Bone marrow (tissue), 2 donors: ENCODE data around the gene TNS3.
"Not testable (repeated sequence)": the region's sequence is repeated elsewhere in the genome, so short reads cannot be mapped to it uniquely, and the experiment has no call there.

Source experiments
- DNase-seq, 2 donors: peaks; one replicate each; lab custom pipeline; 2025; lab: John Stamatoyannopoulos, UW

Gene TNS3

GRCh38 chr7:47602272-47603004, 20.5 kb upstream of the TNS3 start:
- DNase-seq: no peak

DNA sequence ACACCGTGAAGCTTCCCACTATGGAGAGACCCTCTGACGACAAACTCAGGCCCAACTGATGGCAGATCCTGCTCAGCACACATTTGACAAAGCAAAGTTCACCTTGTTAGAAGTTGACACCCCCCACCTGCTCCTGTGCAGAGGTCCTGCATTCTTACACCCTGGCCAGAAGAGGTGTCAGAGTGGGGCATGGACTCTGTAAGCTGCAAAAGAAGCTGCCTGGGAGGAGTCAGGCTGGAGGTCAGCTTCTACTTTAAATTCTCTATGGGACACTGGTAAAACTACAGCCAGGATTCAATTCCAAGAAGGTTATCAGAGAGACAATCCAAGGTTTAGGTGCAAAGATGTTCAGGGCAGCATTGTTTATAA, 20.0 kb upstream of the TNS3 start:
- DNase-seq: no peak

DNA sequence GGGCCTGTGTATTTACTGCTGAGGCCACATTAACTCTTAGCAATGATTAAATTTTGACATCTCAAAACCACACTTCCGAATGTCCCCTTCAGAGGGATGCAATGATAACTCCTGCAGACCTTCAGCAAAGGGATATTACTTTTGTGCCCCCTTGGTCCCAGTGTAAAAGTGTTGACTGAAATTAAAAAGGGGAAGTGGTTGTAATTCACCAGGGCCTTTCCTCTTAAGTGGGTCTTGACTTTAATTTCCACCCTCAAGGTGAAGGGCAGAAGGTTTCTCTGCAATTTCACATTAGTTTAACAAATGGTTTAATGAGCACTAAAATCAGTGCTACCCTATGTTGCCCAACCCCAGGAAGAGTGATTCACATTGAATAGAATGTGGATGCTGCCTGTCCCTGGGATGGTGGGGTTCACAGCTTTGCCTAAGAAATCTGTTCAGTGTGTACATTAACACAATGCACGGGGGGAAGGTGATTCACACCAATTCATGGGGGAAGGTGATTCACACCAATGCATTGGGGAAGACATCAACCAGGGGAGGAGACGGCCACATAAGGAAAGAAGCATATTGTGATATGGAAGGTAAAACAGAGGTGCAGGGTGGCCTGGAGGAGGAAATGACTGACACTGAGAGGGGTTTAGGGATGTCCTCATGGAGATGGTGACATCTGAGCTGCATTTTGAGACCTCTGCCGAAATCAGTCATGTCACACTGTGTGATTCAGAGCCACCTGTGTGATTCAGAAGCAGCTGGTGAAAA, 19.4 kb upstream of the TNS3 start:
- DNase-seq: peak in 1 of 2 donors; percentile 52

GRCh38 chr7:47600199-47601118, 18.5 kb upstream of the TNS3 start:
- DNase-seq: no peak

- DNase-seq: no peak
These were observed 15.5 kb upstream of the TNS3 start for GRCh38 chr7:47597379-47597778.

DNA sequence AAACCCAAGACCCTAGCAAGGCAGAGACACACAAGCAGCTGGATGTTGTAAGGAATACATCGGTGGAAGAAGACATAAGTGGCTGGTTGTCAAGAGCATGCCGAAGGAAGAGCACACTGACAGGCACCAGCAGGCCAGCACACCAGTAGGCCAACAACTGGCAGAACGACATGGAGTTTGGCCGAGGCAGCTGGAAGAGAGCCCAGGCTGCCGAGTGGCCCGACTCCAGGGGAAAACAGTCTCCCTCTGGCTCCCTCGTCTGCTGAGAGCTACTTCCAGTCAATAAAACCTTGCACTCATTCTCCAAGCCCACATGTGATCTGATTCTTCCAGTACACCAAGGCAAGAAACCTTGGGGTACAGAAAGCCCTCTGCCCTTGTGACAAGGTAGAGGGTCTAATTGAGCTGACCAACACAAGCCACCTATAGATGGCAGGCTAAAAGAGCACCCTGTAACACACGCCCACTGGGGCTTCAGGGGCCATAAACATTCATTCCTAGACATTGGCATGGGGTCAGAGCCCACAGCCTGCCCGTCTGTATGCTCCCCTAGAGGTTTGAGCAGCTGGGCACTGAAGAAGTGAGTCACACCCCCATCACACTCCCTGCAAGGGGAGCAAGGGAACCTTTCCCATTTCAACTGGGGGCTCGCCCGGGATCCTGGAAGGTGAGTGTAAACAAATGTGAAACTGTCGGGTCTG, 14.7 kb upstream of the TNS3 start:
- no peak for DNase-seq

DNA sequence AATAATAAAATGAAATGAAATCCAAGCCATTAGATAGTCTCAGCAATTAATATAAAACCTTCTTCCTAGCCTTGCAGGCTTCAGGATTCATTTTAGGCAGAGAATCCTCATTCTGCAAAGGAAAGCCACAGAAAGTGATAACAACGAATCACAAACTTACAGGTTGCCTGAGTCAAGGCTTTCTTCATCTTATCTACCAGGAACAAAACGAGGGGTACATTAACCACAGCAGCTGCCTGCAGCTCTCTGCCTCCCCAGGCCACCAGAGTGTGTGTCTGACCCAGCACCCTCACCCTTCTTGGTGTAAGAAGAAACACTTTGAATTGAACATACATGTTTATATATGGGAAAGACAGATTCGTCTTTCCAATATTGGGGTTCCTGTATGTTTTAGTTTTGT, 12.5 kb upstream of the TNS3 start:
- DNase-seq: no peak

GRCh38 chr7:47591655-47592572, 10.0 kb upstream of the TNS3 start:
- DNase-seq: no peak

- no peak for DNase-seq
These were observed 9.3 kb upstream of the TNS3 start for GRCh38 chr7:47591089-47591654.

DNA sequence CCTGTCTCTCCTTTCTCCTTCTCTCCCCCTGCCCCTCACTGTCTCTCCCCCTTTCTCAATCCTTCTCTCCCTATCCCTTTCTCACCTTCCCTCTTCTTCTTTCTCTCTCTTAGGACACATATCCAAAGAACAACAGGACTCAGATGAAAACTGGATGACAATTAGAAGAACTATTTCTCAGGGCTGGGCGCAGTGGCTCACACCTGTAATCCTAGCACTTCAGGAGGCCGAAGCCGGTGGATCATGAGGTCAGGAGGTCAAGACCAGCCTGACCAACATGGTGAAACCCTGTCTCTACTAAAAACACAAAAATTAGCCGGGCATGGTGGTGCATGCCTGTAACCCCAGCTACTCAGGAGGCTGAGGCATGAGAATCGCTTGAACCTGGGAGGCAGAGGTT, 8.3 kb upstream of the TNS3 start:
- not testable (repeated sequence) for DNase-seq

GRCh38 chr7:47588704-47589225, 6.9 kb upstream of the TNS3 start:
- no peak for DNase-seq

DNA sequence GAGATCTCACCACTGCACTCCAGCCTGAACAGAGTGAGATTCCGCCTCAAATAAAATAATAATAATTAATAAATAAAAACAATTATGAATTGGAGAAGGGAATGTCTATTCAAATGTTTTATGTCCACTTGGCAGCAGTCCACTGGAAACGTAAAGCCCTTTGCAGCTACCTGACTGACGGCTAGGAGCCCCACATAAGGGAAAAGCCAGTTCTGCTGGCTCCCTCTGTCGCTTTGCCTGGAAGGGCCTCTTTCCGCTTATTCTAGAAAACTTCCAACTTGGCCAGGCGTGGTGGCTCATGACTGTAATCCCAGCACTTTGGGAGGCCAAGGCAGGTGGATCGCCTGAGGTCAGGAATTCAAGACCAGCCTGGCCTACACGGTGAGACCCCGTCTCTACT, 6.1 kb upstream of the TNS3 start:
- DNase-seq: no peak

- no peak for DNase-seq
These were observed 5.4 kb upstream of the TNS3 start for GRCh38 chr7:47587351-47587750.

DNA sequence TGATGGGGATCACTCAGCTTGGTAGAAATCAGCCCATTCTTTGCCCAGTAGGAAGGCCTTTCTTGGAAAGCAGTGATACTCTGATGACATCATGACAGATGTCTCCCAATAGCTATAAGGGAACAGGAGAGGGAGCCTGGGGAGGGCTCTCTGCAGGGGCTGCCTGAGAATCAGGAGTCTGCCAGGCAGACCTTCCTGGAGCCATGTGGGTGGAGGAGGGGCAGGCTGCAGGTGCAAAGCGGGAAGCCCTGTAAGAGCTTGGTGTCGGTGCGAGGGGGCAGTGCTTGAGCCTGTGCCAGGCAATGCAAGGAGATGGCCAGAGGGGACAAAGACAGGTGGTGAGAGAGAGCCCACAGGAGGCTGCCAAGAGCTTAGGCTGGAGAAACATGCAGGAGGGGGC, 5.0 kb upstream of the TNS3 start:
- DNase-seq: no peak

DNA sequence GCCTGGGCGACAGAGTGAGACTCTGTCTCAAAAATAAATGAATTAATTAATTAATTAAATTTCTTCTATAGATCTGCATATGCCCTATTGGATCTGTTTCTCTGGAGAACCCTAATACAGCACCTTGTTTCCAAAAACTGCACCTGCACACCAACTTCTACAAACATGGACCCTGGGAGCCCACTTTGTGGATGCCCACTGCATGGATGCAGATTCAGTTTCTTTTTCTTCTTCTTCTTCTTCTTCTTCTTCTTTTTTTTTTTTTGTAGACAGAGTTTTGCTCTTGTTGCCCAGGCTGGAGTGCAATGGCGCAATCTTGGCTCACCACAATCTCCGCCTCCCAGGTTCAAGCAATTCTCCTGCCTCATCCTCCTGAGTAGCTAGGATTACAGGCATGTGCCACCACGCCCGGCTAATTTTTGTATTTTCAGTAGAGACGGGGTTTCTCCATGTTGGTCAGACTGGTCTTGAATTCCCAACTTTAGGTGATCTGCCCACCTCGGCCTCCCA, 4.3 kb upstream of the TNS3 start:
- DNase-seq: not testable (repeated sequence)

GRCh38 chr7:47584536-47584895, 2.6 kb upstream of the TNS3 start:
- DNase-seq: peak in 1 of 2 donors; percentile 23

DNA sequence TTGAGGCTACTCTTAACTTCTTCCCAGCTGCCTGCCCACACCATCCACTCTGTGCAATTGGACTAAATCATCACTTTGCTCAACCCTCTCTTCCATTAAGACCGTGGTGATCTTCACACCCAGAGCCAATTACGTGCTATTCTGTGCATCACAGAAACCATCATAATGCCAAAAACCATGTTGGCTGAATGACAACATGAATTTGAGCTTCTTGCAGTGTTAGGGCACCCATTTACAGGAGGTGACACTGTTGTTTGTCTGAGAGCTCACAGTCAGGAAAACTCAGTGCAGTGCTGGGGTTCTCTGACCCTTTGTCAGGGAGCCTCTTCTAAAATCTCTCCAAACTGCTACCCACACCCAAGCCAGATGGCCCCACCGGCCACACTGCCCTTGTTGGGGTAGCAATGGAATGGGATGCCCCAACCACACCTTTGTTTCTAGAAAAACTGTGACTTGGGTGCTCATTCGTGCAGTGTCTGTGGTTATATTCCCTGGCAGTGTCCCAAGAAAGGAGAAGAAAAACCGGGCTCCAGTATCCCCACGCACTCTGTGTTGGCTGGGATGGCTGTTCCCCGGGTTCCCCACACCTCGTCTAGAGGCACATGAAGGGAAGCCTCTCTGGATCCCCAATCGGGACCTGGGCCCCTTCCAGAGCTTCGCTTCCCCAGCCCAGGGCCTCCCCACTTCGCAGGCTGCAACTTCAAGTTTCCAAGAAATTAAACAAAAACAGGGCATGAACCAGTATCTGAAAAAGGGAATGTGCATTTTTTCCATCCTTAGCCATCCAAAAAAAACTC, 2.0 kb upstream of the TNS3 start:
- DNase-seq: no peak

DNA sequence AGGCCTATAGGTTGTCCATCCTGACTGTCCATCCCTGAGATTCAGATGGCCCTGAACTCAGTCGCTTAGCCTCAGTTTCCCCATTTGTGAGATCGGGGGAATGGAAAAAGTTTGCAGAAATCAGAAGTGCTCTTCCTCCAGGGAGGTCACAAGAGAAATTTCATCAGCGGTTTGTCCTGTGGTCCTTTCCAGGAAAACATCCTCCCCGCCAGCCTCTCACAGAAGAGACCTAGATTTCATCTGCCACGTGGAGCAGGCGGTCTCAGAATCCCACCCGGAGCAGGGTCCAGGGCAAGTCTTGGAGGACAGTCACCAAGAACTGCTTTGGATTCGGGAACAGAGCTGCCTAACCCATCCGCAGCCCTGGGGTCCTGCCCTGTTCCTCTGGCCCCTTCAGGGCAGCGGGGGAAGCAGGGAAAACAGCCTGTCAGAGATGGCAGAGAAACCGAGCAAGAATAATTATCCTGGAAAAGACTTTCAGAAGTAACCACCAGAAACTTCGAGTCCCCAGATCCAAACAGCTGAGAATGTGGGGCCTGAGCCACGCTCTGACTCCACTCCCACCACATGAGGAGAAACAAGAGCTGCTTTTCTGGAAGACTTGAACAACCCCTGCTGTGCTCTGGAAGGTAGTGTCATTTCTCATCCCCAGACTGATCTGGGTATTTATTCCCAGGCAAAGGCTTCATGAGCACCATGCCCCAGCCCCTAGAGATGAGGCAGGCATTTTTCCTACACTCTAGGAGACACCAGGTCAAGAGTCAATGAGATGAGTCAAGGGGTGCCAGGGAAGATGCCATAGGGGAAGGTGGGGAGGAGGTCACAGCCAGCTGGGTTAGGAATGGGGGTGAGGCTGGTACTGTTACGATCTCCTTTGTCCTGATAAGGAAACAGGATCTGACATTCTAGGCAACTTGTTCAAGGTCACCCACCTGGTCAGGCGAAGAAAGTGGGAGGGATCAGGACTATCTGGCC, 1.1 kb upstream of the TNS3 start:
- no peak for DNase-seq
